SHP77 treated with DMSO at 0.1 percent for 48 hours (cell line): Measurements from ENCODE around the gene CHID1.

ENCODE experiments used
- DNase-seq: peaks from one replicate; lab custom pipeline; 2025; lab: John Stamatoyannopoulos, UW

CHID1 gene

DNA sequence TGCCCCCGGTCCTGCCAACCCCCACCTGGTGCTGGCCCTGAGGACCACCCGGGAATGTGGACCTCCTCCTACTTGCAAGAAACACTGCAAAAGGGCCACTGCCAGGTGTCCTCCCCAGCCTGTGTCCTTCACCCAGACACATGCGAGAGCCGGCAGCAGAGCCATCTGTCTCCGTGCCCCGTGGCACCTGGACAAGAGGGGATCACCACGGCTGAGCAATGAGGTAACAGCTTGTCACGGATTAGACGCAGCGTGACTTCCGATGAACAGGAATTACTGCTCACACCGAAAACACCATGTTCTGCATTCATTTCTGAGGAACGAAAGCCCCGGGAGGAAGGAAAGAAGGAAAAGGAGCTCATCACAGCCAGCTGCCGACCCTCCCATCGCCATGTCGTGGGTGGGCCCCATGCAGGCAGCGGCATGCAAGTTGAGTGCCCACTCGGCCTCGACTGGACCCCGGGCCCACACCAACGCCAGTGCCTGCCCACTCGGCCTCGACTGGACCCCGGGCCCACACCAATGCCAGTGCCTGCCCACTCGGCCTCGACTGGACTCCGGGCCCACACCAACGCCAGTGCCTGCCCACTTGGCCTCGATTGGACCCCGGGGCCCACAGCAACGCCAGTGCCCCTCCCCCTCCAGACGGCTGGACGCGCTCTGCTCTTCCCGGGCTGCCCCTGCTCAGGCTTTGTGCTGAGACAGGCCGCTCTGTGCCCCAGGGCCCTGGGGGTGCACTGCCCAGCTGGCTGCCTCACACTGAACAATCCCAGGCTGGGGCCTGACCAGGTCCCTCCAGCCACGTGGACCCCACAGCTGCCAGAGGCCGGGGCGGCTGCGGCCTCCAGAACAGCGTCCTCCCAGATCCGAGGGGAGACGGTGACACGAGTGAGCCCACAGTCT lies 22.0 kb downstream of the CHID1 start:
- no peak for DNase-seq

DNA sequence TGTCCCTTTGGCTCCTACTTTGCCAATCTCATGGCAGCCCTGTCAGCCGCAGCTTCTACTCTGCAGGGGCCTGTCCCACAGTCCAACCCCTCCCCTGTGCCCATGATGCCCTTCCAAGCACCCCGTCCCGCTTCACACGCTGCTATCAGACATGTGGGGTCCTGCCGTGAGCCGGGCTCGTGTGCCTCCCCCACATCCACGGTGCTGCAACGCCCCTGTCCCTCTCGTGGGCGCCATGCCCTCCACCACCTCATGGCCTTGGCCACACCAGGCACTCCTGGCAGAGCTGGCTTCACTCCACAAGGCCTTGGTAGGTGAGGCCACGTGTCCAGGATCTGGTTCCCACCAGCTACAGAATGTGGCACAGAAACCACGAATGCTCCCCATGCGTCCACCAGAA lies 23.0 kb downstream of the CHID1 start:
- DNase-seq: no peak

DNA sequence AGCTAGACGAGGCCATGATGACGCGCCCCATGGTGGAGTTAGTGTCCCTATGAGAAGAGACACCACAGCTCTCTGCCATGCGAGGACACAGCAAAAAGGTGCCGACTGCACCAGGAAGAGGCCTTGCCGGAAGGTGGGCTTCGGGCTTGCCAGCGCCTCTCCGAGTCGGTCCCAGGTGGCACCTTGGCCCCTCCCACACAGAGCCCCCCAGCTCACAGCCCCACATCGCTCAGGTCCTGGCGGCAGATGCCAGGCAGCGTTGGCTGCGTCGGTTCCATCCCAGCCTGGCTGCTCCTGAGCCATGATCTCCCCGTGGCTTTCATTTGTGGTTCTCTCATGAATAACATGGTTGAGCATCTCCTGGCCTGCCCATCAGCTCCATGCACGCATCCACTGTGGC lies 24.0 kb downstream of the CHID1 start:
- DNase-seq: no peak

DNA sequence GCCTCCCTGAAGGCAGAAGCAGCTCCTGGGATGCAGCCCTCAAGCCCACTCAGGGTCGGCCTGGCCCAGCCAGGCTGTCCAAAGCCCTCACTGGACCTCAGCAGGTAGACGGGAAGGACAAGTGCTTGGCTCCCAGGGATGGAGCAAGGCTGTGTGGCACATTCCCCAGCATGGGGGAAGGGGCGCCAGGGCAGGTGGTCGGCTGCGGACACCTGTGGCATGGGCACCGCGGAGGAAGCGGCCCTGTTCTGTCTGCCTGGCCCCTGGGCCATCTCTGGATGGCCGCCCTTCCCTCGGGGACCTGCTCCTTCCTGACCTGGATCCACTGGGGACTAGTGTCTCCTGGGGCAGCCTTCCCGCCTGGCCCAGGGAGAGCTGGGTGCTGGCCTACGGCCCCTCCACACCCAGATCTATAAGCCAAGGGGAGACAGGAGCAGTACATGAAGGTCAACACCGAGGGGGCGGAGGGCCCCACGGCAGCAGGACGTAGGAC lies 26.0 kb downstream of the CHID1 start:
- DNase-seq: no peak

DNA sequence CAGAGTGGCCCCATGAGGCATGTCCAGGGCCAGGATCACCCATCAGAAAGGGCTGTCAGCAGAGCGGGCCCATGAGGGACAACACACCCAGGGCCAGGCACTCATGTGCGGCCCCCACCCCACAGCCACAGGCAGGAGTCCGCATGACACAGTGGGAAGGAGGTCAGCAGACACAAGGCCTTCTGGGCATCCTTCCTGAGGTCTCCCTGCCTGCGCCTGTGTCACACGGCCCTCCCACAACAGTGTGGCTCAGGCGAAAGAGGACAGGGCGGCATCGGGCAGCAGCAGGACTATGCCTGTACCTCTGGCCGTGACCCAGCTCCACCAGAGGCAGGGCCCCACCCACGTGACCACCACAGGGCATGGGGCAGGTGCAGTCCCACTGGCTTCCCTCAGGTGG lies 27.1 kb downstream of the CHID1 start:
- DNase-seq: no peak

DNA sequence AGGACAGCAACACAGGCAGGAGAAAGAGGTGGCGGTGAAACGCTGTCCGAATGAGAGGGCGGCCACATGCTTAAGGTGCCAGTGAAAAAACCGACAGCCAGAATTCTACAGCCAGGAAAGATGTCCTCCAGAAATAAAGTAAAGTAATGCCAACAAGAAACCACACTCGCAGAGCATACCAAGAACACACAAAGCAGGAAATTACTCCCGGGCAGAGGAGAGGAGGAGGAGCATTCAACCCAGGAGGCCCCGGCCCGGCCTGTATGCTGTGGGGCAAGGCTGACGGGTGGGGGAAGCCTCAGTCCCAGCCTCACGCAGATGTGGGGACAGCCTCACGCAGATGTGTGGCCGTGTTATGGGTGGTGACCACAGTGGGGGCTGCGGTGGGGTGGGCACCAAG lies 28.0 kb downstream of the CHID1 start:
- DNase-seq: no peak

DNA sequence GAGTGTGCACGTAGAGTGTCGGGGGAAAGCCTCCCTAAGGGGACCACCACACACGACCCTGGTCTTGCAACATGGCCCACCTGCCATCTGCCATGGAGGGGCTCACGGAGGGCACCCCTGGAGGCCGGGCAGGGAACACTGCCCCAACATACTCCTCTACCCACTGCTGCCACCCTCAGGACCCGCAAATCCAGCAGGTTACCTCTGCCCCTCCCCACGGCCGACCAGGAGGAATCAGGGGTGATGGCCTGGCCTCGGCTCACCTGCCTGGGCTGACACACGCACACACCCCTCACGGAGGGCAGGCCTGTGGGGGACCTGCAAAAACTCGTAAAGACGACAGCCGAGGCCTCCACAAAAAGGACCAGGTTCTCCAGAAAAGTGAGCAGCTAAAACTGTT lies 30.2 kb downstream of the CHID1 start:
- no peak for DNase-seq

DNA sequence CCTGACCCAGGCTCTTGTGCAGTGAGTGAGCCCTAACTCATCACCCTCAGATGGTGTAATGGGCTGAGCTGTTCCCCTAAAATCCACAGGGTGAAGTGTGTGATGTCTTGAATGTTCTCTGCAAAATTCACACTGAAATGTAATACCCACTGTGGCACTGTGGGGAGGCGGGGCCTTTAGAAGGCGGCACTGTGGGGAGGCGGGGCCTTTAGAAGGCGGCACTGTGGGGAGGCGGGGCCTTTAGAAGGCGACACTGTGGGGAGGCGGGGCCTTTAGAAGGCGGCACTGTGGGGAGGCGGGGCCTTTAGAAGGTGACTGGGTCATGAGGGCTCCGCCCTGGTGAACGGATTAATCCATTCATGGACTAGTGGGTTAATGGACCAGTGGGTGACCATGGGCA lies 33.0 kb downstream of the CHID1 start:
- DNase-seq: no peak

DNA sequence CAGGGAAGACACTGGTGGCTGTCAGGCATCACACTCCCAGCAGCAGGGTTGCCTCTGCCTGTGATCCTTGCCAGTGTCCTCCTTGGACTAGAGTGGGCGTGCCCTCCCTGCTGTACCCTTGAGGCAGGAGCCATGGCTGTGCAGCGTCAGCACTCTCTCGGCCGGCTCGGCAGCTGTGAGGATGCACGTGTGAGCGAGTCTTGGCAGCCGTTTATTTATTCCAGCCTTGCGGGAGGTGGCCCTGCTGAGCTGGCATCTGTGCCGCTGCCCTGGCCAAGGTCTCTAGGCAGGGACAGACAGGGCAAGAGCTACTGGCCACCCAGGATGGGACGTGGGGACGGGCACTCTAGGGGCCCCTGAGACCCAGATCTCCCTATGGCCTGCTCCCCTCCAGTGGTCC lies 34.1 kb downstream of the CHID1 start:
- no peak for DNase-seq

DNA sequence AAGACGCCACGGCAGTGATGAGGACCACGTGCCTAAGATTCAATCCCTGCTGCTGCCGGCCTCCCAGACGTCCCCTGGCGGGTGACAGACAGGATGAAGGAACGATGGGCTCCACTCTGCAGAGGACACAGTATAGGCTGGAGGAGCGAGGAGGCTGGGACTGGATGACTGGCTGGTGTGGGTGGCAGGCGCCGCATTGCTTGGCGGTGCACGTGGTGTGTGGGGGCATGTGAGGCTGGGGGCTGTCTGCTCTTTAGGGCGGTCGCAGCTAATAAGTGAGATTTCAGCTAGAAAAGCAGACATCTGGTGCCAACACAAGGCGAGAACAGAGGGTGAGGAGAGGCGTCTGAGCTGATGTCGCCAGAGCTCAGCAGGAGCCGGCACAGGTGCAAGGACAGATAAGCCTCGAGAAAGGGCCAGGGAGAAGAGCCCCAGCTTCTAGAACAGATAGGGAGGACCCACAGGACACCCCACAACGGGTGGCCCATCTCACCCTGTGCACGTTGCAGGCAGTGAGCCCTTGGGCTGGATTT lies 34.8 kb downstream of the CHID1 start:
- DNase-seq: no peak

DNA sequence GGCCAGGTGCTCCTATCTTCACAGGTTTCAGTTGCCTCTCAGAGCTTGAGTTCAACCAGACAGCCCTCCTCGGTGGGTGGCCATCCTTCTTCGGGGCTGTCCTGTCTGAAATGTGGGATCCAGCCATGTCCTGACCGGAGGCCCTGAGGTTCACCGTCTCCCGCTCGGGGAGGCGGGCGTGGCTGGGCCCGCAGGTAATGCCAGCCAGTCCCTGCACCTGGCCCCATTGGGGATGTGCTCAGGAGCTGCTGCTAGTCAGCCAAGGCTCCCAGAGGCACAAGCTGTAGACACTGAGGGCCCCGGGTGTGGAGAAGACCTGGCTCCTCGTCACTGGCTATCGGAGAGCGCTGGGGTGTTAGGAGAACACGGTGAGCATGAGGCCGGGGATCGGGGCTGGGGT lies 35.4 kb downstream of the CHID1 start:
- DNase-seq: no peak

DNA sequence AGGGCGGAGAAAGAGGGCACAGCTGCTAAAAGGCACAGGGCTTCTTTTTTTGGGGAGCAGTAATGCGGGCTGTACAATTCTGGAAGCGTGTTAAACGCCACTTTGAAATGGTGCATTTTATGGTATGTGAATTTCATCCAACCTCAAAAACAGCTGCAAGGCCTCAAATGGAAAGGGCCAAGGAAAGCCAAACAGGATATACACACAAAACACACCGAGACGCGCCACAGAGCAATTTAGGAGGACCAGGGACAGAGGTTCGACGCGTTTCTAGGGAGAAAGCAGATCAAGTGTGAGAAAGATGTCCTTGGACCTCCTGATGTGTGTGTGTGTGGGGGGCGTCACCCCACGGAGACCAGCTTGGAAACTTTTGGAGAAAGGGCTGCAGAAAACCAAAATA lies 36.9 kb downstream of the CHID1 start:
- no peak for DNase-seq

DNA sequence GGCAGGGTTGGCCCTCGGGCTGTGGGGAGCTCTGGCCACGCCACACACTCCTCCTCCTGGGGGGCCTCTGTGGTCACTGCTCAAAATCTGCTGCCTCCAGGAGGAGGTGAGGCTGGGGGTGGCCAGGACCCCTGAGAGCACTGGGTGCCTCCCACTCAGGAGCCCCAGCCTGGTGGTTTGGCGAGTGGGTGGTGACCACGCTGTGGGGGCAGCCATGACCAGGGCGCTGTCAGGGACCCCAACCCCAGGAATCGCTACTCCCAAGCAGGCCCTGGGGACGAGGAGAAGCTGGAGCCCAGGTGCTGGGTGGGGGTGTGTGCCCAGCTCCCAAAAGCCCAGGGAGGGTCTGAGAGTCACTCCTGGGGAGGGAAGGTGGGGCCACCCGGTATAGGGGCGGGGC lies 37.8 kb downstream of the CHID1 start:
- no peak for DNase-seq

DNA sequence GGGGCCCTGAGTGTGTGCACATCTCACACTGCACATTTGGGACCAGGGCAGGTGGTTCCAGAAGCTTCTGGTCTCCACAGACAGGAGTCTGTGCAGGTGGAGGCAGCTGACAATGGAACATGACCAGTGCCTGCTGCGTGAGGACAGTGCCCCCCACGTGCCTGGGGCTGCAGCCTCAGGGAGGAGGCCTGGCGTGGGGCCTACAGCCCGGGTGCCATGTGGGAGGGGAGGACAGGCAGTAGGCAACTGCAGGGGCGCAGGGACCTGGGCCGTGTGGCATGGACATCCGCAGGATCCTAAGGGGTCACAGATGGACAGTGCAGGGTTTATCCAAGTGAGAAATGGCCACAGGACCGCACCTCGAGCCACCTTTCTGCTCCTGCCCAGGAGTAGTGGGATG lies 39.1 kb downstream of the CHID1 start:
- no peak for DNase-seq

DNA sequence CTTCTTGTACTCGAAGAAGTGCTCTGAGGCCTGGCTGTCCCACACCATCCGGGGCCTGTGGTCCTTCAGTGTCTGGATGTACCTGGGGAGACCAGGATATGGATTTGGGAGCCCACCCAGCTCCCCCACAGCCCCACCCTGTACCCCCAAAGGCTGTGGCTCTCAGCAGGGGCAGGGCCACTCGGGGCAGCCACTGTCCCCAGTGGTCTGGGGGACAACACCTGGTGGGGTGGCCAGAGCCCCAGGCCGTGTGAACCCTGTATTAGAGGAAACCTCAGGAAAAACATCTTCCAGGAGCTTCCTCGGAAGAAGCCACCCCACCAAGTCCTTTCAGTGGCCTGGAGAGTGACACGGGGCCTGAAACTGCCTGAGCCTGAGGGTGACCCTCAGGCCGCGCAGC lies 40.2 kb downstream of the CHID1 start:
- DNase-seq: no peak

DNA sequence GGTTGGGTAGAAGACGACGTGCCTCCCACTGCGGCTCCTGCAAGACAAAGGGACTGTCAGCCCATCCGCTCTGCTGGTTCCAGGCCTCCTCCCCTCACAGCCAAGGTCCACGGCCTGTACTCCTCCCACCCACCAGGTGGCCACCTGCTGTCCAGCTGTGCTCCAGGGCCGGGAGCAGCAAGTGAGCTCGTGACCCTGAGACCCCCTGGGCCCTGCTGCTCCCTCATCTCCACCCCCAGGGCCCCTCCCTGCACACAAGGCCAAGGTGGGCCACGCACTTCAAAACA lies 40.5 kb downstream of the CHID1 start:
- no peak for DNase-seq

DNA sequence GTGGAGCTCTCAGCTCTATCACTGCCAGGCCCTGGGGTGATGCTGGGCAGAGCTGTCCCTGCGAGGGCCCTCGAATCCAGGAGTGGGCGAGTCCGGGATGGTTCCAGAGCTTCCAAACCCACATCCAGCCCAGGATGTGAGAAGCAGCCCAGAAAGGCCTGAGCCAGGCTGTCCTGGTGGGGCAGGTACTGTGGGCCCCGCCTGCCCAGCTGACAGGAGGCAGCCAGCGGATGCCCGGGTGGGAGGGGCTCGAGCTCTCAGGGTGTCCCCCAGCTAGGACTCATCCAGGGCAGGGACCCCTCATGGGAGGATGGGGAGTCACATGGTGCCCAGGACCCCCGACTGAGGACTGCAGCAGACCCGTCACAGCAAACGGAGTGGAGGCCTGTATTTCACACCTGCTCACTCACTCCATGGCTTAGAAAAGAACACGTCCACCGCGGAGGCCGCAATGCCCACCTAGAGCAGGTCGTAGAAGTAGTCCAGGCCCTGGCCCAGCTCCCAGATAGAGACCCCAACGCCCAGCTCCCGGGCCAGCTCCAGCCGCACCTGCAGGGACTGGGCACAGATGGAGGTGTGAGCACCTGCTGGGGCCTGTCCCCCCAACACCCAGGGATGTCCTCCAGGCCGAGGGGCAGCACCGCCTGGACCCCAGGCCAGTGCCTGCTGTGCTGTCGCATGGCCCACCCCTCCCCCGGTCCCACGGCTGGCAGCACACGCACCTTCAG lies 41.0 kb downstream of the CHID1 start:
- no peak for DNase-seq

DNA sequence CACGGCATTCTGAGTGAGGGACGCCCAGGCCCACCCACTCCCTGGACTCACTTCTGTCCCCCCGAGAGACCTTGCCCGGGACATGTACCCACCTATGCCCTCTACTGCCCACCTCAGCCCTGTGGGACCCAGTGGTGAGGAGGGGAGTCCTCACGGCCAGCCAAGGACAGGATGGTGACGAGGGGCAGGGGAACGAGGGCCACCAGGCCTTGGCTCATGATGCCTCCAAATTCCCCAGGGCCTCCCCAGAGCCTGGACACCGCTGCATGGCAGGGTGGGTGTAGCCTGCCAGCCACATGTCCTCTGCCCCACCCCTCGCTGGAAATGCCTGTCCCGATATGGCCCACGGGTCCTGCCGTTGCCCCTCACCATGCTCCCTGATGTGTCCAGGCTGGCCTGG lies 41.8 kb downstream of the CHID1 start:
- DNase-seq: no peak

DNA sequence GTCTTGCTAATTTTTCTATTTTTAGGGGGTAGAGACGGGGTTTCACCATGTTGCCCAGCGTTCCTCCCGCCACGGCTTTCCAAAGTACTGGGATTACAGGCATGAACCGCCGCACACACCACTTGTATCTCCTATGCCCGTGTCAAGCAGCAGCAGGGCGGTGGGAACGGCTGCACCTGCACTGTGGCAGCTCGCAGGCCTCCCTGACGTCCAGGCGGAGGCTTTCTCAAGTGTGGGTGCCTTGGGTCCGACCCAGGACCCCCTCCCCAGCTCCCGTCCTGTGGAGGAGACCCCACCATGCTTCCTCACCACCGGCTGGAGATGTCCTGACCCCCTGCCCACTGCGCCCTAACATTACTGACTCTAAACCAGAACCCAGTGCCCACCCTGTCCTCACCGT lies 42.2 kb downstream of the CHID1 start:
- no peak for DNase-seq

DNA sequence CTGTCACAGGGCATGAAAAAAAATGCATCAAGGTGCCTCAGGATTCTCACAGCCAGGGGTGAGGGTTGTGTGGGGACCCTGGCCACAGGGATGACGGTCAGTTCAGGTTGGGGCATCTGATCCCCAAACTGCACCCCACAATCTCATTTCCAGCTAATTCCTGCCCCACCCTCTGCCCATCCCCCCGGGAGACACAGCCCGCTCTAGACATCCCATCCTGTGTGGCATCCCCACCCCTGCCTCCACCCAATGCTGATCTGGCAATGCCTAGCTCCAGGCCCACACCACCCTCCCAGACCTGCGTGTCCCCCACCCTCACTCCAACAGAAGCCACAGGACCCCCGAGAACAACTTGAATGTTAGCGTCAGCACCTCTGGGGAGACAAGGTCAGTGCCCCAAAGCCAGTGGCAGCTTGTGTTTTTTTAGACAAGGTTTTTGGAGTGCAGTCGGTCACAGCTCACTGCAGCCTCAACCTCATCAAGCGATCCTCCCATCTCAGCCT lies 42.7 kb downstream of the CHID1 start:
- no peak for DNase-seq

DNA sequence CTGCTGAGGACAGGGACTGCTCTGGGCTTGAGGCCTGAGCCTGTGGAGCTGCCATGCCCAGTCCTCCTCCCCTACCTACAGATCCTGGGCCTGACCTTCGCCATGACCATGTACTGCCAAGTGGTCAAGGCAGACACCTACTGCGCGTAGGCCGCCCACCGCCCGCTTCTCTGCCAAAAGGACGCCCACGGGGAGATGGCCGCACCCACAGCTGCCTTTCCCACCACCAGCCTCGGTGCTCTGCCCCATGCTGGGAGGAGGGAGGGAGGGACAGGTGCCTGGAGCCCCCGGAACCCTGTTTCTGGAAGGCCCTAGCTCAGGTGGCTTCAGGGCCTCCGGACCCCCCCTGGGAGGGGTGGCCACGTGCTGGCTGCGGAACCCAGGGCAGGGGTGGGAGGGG lies 44.1 kb downstream of the CHID1 start:
- DNase-seq: no peak

DNA sequence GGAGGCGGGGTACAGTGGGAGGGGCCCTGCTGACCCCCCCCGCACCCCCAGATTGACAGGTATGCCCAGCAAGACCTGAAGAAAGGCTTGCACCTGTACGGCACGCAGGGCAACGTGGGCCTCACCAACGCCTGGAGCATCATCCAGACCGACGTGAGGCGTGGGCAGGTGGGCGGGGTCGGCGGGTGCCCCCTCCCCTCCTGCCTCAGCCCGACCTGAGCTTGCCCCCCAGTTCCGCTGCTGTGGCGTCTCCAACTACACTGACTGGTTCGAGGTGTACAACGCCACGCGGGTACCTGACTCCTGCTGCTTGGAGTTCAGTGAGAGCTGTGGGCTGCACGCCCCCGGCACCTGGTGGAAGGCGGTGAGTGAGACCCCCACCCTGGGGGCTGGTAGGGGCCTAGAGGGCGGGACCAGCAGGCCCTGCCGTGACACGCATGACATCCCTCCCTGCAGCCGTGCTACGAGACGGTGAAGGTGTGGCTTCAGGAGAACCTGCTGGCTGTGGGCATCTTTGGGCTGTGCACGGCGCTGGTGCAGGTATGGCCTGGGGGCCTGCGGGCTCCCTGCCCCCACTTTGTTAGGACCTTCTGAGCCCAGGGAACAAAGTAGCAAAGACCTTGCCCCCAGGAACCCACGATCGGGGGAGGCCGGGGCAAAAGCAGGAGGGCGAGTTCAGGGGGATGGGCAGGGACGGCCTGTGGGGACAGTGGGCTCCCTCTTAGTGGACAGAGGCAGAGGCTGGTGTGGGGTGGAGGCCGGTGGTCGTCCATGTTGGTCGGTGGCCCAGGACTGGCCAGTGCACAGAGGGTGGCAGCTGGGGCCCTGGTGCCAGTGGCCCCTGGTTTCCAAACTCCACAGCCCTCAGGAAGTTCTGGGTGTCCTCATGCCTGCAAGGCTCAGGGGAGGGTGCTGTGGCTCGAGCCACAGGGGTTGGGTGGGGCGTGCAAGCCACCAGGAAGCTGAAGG lies 44.9 kb downstream of the CHID1 start:
- no peak for DNase-seq
